Measurements from ENCODE around the gene SFMBT2.
"Not testable (repeated sequence)": the region's sequence is repeated elsewhere in the genome, so short reads cannot be mapped to it uniquely, and the experiment has no call there.

SFMBT2 gene

GRCh38 chr10:7317786-7318446 is 92.9 kb downstream of the SFMBT2 start:
- no peak for DNase-seq

DNA sequence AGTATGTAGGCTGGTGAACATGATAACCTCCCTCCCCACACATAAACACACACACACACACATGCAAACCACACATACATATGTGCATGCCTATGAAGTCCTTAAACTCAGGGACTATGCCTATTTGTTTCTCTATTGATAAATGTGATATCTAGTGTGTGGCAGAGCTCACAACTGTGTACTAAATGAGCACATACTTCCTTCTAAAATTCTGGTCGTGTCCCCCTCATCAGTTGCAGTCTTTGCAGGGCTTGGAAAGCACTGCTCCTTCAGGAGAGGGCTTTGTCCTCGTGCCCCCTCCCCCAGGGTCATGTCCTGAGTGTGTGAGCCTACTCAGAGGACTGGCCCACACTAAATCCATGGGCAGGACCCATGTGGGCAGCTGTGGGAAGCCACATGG is 94.0 kb downstream of the SFMBT2 start:
- DNase-seq: no peak

GRCh38 chr10:7315906-7316305 is 94.9 kb downstream of the SFMBT2 start:
- DNase-seq: no peak

- DNase-seq: no peak
Measured at GRCh38 chr10:7314170-7314569, 96.7 kb downstream of the SFMBT2 start.

GRCh38 chr10:7312488-7312857 is 98.4 kb downstream of the SFMBT2 start:
- DNase-seq: no peak

- not testable (repeated sequence) for DNase-seq
Measured at GRCh38 chr10:7311850-7312487, 98.9 kb downstream of the SFMBT2 start.

GRCh38 chr10:7311218-7311849 is 99.5 kb downstream of the SFMBT2 start:
- no peak for DNase-seq

DNA sequence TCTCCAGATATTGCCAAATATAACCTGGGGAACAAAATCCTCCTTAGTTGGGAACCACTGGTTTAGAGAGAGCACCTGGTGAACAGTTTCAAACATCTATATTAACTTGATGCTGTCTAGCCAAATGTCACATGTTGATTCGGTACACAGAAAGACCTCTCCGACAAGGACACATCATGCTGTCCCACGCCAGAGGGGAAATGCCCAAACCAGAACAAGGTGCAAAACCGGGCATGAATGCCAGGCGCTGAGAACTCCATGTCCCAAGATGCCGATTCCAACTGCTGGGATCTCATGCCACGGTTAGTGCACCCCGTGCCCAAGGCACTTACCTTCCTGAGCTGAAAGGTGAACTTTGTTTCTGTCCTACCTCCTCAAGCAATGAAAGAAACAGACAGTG is 100.8 kb downstream of the SFMBT2 start:
- DNase-seq: no peak

- DNase-seq: no peak
Measured at GRCh38 chr10:7308826-7309225, 102.0 kb downstream of the SFMBT2 start.

GRCh38 chr10:7306616-7307015 is 104.2 kb downstream of the SFMBT2 start:
- DNase-seq: no peak

GRCh38 chr10:7306147-7306546 is 104.7 kb downstream of the SFMBT2 start:
- no peak for DNase-seq

- DNase-seq: no peak
Measured at GRCh38 chr10:7305053-7305452, 105.8 kb downstream of the SFMBT2 start.

DNA sequence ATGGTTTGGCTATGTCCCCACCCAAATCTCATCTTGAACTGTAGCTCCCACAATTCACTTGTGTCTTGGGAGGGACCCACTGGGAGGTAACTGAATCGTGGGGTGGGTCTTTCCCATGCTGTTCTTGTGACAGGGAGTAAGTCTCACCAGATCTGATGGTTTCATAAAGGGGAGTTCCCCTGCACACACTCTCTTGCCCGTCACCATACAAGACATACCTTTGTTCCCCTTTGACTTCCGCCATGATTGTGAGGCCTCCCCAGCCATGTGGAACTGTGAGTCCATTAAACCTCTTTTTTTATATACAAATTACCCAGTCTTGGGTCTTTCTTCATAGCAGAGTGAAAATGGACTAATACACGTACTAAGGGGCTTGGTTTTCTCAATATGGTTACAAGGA is 106.7 kb downstream of the SFMBT2 start:
- no peak for DNase-seq

- DNase-seq: no peak
Measured at GRCh38 chr10:7302930-7303557, 107.8 kb downstream of the SFMBT2 start.

DNA sequence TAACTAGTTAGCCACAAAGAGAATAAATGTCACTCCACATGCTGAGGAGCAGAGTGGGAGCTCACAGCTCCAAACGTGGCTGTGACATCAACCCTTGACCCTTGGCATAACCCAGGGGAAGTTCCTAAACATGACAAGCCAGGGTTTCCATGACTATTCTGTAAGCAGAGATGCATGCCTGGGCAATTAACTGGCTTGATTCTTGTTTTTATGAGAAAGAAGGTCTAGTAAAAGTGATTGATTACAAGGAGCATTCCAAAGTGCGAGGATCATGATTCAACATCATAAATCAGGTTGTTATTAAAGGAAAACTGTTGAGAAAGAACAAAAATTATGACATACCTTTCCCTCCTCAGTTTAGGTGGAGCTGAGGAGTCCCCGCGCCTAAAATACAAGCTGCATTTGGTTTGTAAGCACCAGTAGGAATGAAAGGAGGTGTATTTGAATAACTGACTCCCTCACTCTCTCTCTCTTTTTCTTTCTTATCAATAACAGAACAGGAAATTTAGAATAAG is 108.4 kb downstream of the SFMBT2 start:
- DNase-seq: no peak

DNA sequence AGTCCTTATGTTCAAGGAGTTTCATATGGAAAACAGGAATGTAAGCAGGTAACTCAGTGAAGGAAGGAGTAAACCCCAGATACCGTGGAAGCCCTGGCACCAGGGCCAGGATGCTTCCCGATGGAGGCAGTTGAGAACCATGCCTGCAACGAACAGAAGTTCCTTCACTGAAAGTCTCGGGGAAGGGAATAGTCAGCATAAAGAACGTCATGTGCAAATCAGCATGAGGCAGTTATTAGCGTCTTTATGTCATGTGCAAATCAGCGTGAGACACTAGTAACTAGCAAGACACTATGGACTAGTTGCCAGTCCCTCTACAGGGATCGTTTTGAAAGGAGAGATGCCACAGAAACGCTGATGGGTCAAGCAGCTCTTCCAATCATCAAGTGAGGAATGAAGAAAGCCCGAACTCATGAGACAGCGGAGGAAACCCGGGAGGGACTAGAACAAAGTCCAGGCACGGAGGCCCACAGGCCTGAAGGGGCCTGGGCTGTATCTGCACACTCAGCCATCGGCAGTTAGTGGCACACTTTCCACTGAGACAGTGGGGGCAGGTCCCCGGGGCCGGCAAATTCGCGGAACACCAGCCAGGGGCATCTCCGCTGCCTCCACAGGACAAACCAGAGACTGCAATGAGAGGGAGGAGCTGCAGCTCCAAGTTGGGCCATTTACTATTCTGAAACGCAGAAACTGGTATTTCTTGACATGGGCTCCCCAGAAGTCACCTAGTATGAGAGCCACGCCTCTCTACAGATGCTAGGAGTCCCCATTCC is 109.6 kb downstream of the SFMBT2 start:
- no peak for DNase-seq

- DNase-seq: no peak
Measured at GRCh38 chr10:7300384-7300971, 110.4 kb downstream of the SFMBT2 start.

GRCh38 chr10:7299601-7300325 is 111.1 kb downstream of the SFMBT2 start:
- DNase-seq: not testable (repeated sequence)

DNA sequence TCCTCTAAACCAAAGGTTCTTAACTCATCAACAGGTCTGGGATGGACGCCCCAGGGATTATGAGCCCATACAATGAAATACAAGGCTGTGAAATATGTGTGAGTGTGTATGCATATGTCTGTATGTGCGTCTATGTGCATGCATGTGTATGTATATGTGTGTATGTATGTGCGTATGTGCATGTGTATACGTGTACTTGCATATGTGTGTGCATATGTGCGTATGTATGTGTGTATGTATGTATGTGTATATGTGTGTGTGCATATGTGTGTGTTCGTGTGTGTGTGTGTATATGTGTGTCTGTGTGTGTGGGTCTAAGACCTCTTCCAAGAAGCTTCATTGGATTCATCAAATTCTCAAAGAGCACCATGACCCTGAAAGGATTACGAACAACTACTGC is 112.3 kb downstream of the SFMBT2 start:
- no peak for DNase-seq

DNA sequence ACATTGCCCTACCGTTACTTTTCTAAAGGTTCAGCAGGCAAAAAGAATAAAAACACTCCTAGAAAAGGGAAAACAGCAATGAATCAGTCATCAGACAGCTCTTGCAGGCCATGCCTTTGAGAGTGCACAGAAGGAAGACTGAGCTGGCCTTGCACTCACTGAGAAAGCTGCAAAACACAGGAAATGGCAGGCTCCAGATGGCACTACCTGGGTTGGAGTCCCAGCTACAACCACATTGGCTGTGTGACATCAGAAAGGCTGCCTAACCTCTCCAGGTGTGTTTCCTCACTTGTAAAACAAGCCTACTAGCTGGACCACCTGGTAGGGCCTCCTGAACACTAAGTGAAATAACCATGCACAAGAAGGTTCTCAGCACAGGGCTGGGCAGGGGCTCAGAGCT is 113.7 kb downstream of the SFMBT2 start:
- DNase-seq: no peak

DNA sequence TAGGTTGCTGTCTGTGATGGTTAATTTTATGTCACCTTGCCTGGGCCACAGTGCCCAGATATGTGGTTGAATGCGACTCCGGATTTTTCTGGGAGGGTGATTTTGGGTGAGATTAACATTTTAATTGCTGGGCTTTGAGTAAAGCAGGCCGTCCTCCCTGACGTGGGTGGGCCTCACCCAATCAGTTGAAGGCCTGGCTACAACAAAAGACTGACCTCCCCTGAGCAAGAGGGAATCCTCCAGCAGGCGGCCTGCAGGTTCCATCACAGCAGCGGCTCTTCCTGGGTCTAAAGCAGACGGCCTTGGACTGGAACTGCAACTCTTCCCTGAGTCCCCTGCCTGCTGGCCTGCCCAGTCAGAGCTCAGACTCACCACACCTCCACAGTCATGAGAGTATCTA is 114.2 kb downstream of the SFMBT2 start:
- no peak for DNase-seq

- DNase-seq: no peak
Measured at GRCh38 chr10:7296076-7296475, 114.8 kb downstream of the SFMBT2 start.

Measured in NCI-H1105 treated with DMSO at 0.1 percent for 48 hours (cell line).